H1 (cell line): ENCODE data around the gene CYP2J2. TPM values are rescaled to one million over a fixed set of nuclear protein-coding genes. Genes with fewer than 3 reads are reported as not detected.
"Not testable (repeated sequence)": the region's sequence is repeated elsewhere in the genome, so short reads cannot be mapped to it uniquely, and the experiment has no call there.

Experiments used
- CTCF ChIA-PET: fragments of 300-600 bp; sonication (Branson Sonifier 250); formaldehyde crosslinking; loops from one replicate; lab custom pipeline; 2021; ENCODE audit not compliant: partially characterized antibody; lab: Charles Lee
- POLR2A ChIA-PET: fragments of 300-600 bp; sonication (Branson Sonifier 250); formaldehyde crosslinking; loops from one replicate; lab custom pipeline; 2021; ENCODE audit warnings: inconsistent platforms; ENCODE audit not compliant: partially characterized antibody; lab: Charles Lee
- DNase-seq, 2 experiments: peaks; one replicate each; pipeline versions ENCODE4 v3.0.0 to v3.0.0-alpha.2; 2010 to 2022; ENCODE audit warnings: low spot score in 2 of 2, low read depth in 1 of 2, mixed read lengths in 1 of 2
- FAIRE-seq: peaks from 2 replicates; lab custom pipeline; 2011; peaks lifted over from hg19 to GRCh38; lab: Jason Lieb, UNC
- H2AFZ ChIP-seq: 2 replicates; pipeline ENCODE4 v1.8.1; 2012; ENCODE audit warnings: low read length, inconsistent platforms
- H2AK5ac ChIP-seq: 2 replicates; pipeline ENCODE4 v1.6.1; 2013; ENCODE audit warnings: low read depth, low read length
- H2BK120ac ChIP-seq: replicated peaks from 2 replicates; pipeline ENCODE3; 2013; ENCODE audit warnings: low read depth, low read length, inconsistent platforms
- H2BK12ac ChIP-seq: 2 replicates; pipeline ENCODE4 v1.6.1; 2013; ENCODE audit warnings: low read depth, low read length
- H2BK15ac ChIP-seq: 2 replicates; pipeline ENCODE4 v1.6.1; 2013; ENCODE audit warnings: low read length
- H2BK20ac ChIP-seq: 2 replicates; pipeline ENCODE4 v1.6.1; 2013; ENCODE audit warnings: low read length
- H2BK5ac ChIP-seq: 2 replicates; pipeline ENCODE4 v1.6.1; 2013; ENCODE audit warnings: low read depth, low read length
- H3K14ac ChIP-seq: 2 replicates; pipeline ENCODE4 v1.6.1; 2013; ENCODE audit warnings: inconsistent platforms; ENCODE audit not compliant: insufficient read length
- H3K18ac ChIP-seq: 2 replicates; pipeline ENCODE4 v1.6.1; 2013; ENCODE audit warnings: low read length; ENCODE audit errors: extremely low read depth
- H3K23ac ChIP-seq: 2 replicates; pipeline ENCODE4 v1.6.1; 2013; ENCODE audit warnings: inconsistent platforms; ENCODE audit not compliant: insufficient read length
- H3K23me2 ChIP-seq: 2 replicates; pipeline ENCODE4 v1.6.1; 2013; ENCODE audit warnings: low read depth, low read length
- H3K27ac ChIP-seq: 2 replicates; pipeline ENCODE4 v1.6.1; 2011; ENCODE audit warnings: low read depth, low read length, inconsistent platforms
- H3K27me3 ChIP-seq, 4 experiments: replicated peaks in 1 of 4; 1 replicate in 1 of 4; 2 replicates in 3 of 4; pipeline versions ENCODE4 v1.6.1 to v1.8.1; 2011 to 2013; ENCODE audit warnings: low read length in 3 of 4, mild to moderate bottlenecking in 3 of 4, inconsistent platforms in 2 of 4, mixed read lengths in 2 of 4, moderate library complexity in 1 of 4; ENCODE audit not compliant: control insufficient read depth in 3 of 4, insufficient read depth in 3 of 4; ENCODE audit errors: extremely low read depth in 1 of 4
- H3K36me3 ChIP-seq, 4 experiments: 2 replicates each; pipeline versions ENCODE4 v1.6.1 to v1.8.1; 2011 to 2013; ENCODE audit warnings: mild to moderate bottlenecking in 4 of 4, low read length in 3 of 4, moderate library complexity in 2 of 4, control low read depth in 1 of 4, inconsistent platforms in 1 of 4; ENCODE audit not compliant: insufficient read depth in 4 of 4, control insufficient read depth in 2 of 4
- H3K4ac ChIP-seq: replicated peaks from 2 replicates; pipeline ENCODE3; 2013; ENCODE audit warnings: low read length, low read depth, mixed read lengths, inconsistent platforms; ENCODE audit not compliant: insufficient read length
- H3K4me1 ChIP-seq, 4 experiments: replicated peaks in 1 of 4; 1 replicate in 1 of 4; 2 replicates in 3 of 4; pipeline versions ENCODE4 v1.6.1 to v1.8.1; 2011 to 2013; ENCODE audit warnings: low read length in 3 of 4, inconsistent platforms in 2 of 4, mixed read lengths in 1 of 4; ENCODE audit not compliant: insufficient read depth in 4 of 4, control insufficient read depth in 3 of 4
- H3K4me2 ChIP-seq, 2 experiments: 2 replicates each; pipeline versions ENCODE4 v1.6.1 to v1.8.1; 2011 to 2013; ENCODE audit warnings: low read depth in 2 of 2, low read length in 2 of 2, control low read depth in 1 of 2, inconsistent platforms in 1 of 2, mild to moderate bottlenecking in 1 of 2; ENCODE audit not compliant: insufficient read depth in 1 of 2
- H3K4me3 ChIP-seq, 4 experiments: fragments of 200-600, 300-600 bp in 1 of 4; sonication (generic), shearing (Covaris generic), sonication (Bioruptor Twin) in 1 of 4; 2 replicates each; pipeline versions ENCODE4 v1.5.1 to v1.8.1; 2011 to 2016; ENCODE audit warnings: low read length in 4 of 4, low read depth in 3 of 4, control low read depth in 2 of 4, inconsistent platforms in 2 of 4, mild to moderate bottlenecking in 2 of 4, mixed read lengths in 1 of 4, moderate library complexity in 1 of 4; ENCODE audit not compliant: insufficient read depth in 2 of 4; ENCODE audit errors: extremely low read depth in 1 of 4
- H3K56ac ChIP-seq: replicated peaks from 2 replicates; pipeline ENCODE3; 2013; ENCODE audit warnings: low read depth, mild to moderate bottlenecking, mixed read lengths, low read length, inconsistent platforms; ENCODE audit not compliant: insufficient read length
- H3K79me1 ChIP-seq: 2 replicates; pipeline ENCODE4 v1.6.1; 2013; ENCODE audit warnings: low read depth, low read length, control low read depth
- H3K79me2 ChIP-seq, 2 experiments: 2 replicates each; pipeline versions ENCODE4 v1.6.1 to v1.8.1; 2012 to 2013; ENCODE audit warnings: low read length in 2 of 2, mild to moderate bottlenecking in 2 of 2, inconsistent platforms in 1 of 2; ENCODE audit not compliant: insufficient read depth in 2 of 2, control insufficient read depth in 1 of 2
- H3K9ac ChIP-seq, 4 experiments: replicated peaks in 1 of 4; 1 replicate in 1 of 4; 2 replicates in 3 of 4; pipeline versions ENCODE4 v1.6.1 to v1.8.1; 2011 to 2013; ENCODE audit warnings: low read depth in 3 of 4, low read length in 3 of 4, control low read depth in 2 of 4, mild to moderate bottlenecking in 2 of 4, moderate library complexity in 2 of 4, inconsistent platforms in 1 of 4; ENCODE audit errors: extremely low read depth in 1 of 4
- H3K9me3 ChIP-seq, 2 experiments: 2 replicates each; pipeline versions ENCODE4 v1.6.1 to v1.8.1; 2012 to 2013; ENCODE audit warnings: mild to moderate bottlenecking in 2 of 2, moderate library complexity in 2 of 2, control low read depth in 1 of 2, inconsistent platforms in 1 of 2, low read depth in 1 of 2, low read length in 1 of 2, mixed read lengths in 1 of 2; ENCODE audit not compliant: insufficient read depth in 2 of 2
- H4K20me1 ChIP-seq, 2 experiments: replicated peaks in 1 of 2; 2 replicates each; pipeline versions ENCODE3 to v1.8.1; 2011 to 2013; ENCODE audit warnings: inconsistent platforms in 2 of 2, low read length in 2 of 2, mild to moderate bottlenecking in 1 of 2; ENCODE audit not compliant: insufficient read depth in 2 of 2, control insufficient read depth in 1 of 2
- H4K5ac ChIP-seq: 2 replicates; pipeline ENCODE4 v1.6.1; 2013; ENCODE audit warnings: low read length, low read depth, mixed read lengths, inconsistent platforms; ENCODE audit not compliant: insufficient read length
- H4K8ac ChIP-seq: 2 replicates; pipeline ENCODE4 v1.8.0; 2013; ENCODE audit warnings: mild to moderate bottlenecking, moderate library complexity, low read length, inconsistent platforms; ENCODE audit not compliant: insufficient read depth; ENCODE audit errors: extremely low read depth
- H4K91ac ChIP-seq: replicated peaks from 2 replicates; pipeline ENCODE3; 2013; ENCODE audit warnings: low read length, mixed read lengths, inconsistent platforms; ENCODE audit not compliant: insufficient read length
- WGBS, 2 experiments: shearing (Covaris generic) in 1 of 2; methylation state at CpG; one replicate each; pipeline versions ENCODE4 v1.1.6 to v1.1.7; 2013 to 2015; ENCODE audit warnings: low lambda C conversion rate in 2 of 2, mixed read lengths in 2 of 2, inconsistent platforms in 1 of 2, low coverage in 1 of 2, missing lambda C conversion rate in 1 of 2; ENCODE audit not compliant: insufficient replicate concordance in 2 of 2, insufficient coverage in 1 of 2, insufficient read length in 1 of 2; ENCODE audit errors: extremely low coverage in 1 of 2, missing lambda C conversion rate in 1 of 2; 5-methylcytosine and 5-hydroxymethylcytosine counted together
- polyA plus RNA-seq, 7 experiments: library from polyadenylated mRNA; depleted of rRNA in 3 of 7; stranded (reverse) in 5 of 7; unstranded in 2 of 7; fragments of >200 nt in 5 of 7; fragments of 200-250 nt in 2 of 7; gene quantifications; 1 replicate in 5 of 7; 2 replicates in 1 of 7; 4 replicates in 1 of 7; pipeline versions ENCODE4 v1.2.1 to v1.2.3, GENCODE V29; 2011 to 2013; ENCODE audit warnings: missing spikeins in 2 of 7, mixed read lengths in 2 of 7
- total RNA-seq: library from RNA; stranded (reverse); fragmentation: NEBNext Ultra II Directional; extraction: Animal tissue kit (Norgen Biotek cat#: 25700); gene quantifications from 2 replicates; pipeline ENCODE4 v1.2.1, GENCODE V29; 2021

CYP2J2 gene
- total and polyA plus RNA-seq, 2 of the 8 experiments (the other 6 are each of a cell fraction or from before 2014, with no cell fraction given) = 0.59 to 2.1 TPM

GRCh38 chr1:59968746-59969145 lies 42.2 kb upstream of the CYP2J2 start:
- H4K8ac ChIP-seq, FAIRE-seq, H3K18ac ChIP-seq, H3K79me2 ChIP-seq, H3K56ac ChIP-seq, H3K4me2 ChIP-seq, H3K4me3 ChIP-seq, H3K14ac ChIP-seq, POLR2A ChIA-PET, H3K27ac ChIP-seq, H3K4me1 ChIP-seq, H2BK20ac ChIP-seq, H2BK120ac ChIP-seq, H2BK12ac ChIP-seq, H3K9me3 ChIP-seq, H4K91ac ChIP-seq, H3K79me1 ChIP-seq, H2AFZ ChIP-seq, H2AK5ac ChIP-seq, H3K9ac ChIP-seq, H4K20me1 ChIP-seq, H3K4ac ChIP-seq, H3K23me2 ChIP-seq, H2BK5ac ChIP-seq, DNase-seq, H3K36me3 ChIP-seq, H3K27me3 ChIP-seq, H3K23ac ChIP-seq, H2BK15ac ChIP-seq, H4K5ac ChIP-seq: not testable (repeated sequence)
- WGBS, 2 experiments = 96% methylated on average over 16 of the region's 17 CpGs; no CpG with 5 or more reads in 1 of the 2 experiments
- CTCF ChIA-PET = interaction anchor here (0.7 to 4.0 kb wide), 4 partner anchors 8 to 188 kb away, joined by 3 to 15 read pairs (median 9); no protein-coding TSS in a partner anchor
